ENCODE results near the gene MYL10. TPM values are rescaled to one million over a fixed set of nuclear protein-coding genes. Genes with fewer than 3 reads are reported as not detected.

Gene MYL10
- total RNA-seq, 2 experiments from 2014 or later: not detected

GRCh38 chr7:101590663-101591435 lies 38.2 kb downstream of the MYL10 start:
- intact Hi-C loops (cut with micrococcal nuclease): no loop called here
- ChIA-PET POLR2A (interaction anchor here (0.6 kb wide), 1 partner anchor 563 kb away, joined by 3 read pairs; no protein-coding TSS in a partner anchor), CTCF (no interaction called here)
- no peak for ATAC-seq
- Mint-ChIP-seq H3K4me1 (ENCODE audit: low read depth) (peaks cover 2% of the 10 kb centered on the region), H3K9me3 (no peaks in the 10 kb centered on the region), H3K27ac (no peak overlapping the region), H3K4me3 (no peak overlapping the region), H3K36me3 (ENCODE audit: low read depth) (no peaks in the 10 kb centered on the region), H3K27me3 (peaks cover under 1% of the 10 kb centered on the region)
- TF ChIP-seq CTCF (IDR thresholded peaks at IDR 0.05): no peak
- DNase-seq: no peak

- CTCF ChIA-PET: interaction anchor here (1.5 kb wide), 1 partner anchor 13 kb away, joined by 6 read pairs; no protein-coding TSS in a partner anchor
Observed at GRCh38 chr7:101589976-101590662, 39.0 kb downstream of the MYL10 start.

GRCh38 chr7:101589052-101589451 lies 40.0 kb downstream of the MYL10 start:
- Mint-ChIP-seq H3K36me3 (ENCODE audit: low read depth) (no peaks in the 10 kb centered on the region), H3K27me3 (no peaks in the 10 kb centered on the region), H3K4me3 (no peak overlapping the region), H3K9me3 (no peaks in the 10 kb centered on the region), H3K27ac (no peak overlapping the region), H3K4me1 (ENCODE audit: low read depth) (peaks cover 2% of the 10 kb centered on the region)
- intact Hi-C loops (cut with micrococcal nuclease): no loop called here
- TF ChIP-seq CTCF (IDR thresholded peaks at IDR 0.05): no peak
- ATAC-seq (no peak), DNase-seq (no peak)
- CTCF ChIA-PET: interaction anchor here (1.5 kb wide), 1 partner anchor 14 kb away, joined by 6 read pairs; no protein-coding TSS in a partner anchor
- POLR2A ChIA-PET: interaction anchor here (0.6 kb wide), 1 partner anchor 27 kb away, joined by 3 read pairs; no protein-coding TSS in a partner anchor

More at GRCh38 chr7:101589976-101590662, 39.0 kb downstream of the MYL10 start:
- peaks cover 2% of the 10 kb centered on the region for H3K4me1 Mint-ChIP-seq (ENCODE audit: low read depth)
- no peak for DNase-seq
- H3K36me3 Mint-ChIP-seq (ENCODE audit: low read depth): no peaks in the 10 kb centered on the region
- H3K9me3 Mint-ChIP-seq: no peaks in the 10 kb centered on the region
- no peak for TF ChIP-seq CTCF (IDR thresholded peaks at IDR 0.05)
- no peaks in the 10 kb centered on the region for H3K27me3 Mint-ChIP-seq
- no peak overlapping the region for H3K4me3 Mint-ChIP-seq
- H3K27ac Mint-ChIP-seq: no peak overlapping the region
- intact Hi-C loops (cut with micrococcal nuclease): no loop called here
- ATAC-seq: no peak
- POLR2A ChIA-PET: no interaction called here

GRCh38 chr7:101588131-101588935 lies 40.8 kb downstream of the MYL10 start:
- H3K9me3 Mint-ChIP-seq: no peaks in the 10 kb centered on the region
- intact Hi-C loops (cut with micrococcal nuclease): no loop called here
- no peaks in the 10 kb centered on the region for H3K36me3 Mint-ChIP-seq (ENCODE audit: low read depth)
- H3K4me1 Mint-ChIP-seq (ENCODE audit: low read depth): peaks cover 2% of the 10 kb centered on the region
- TF ChIP-seq CTCF (IDR thresholded peaks at IDR 0.05): no peak
- H3K27me3 Mint-ChIP-seq: no peaks in the 10 kb centered on the region
- ATAC-seq (no peak), DNase-seq (no peak)
- no peak overlapping the region for H3K4me3 Mint-ChIP-seq
- no peak overlapping the region for H3K27ac Mint-ChIP-seq
- POLR2A ChIA-PET: no interaction called here
- CTCF ChIA-PET: no interaction called here

Measured in activated CD8-positive, alpha-beta T cell treated with anti-CD3 and anti-CD28 coated beads for 36 hours (primary cell).